A673 (cell line): ENCODE results near the gene PPP1R7.

Experiments
- CTCF ChIP-seq: fragments of 300-800, 200-600 bp; sonication (generic); conservative IDR thresholded peaks from 2 replicates; pipeline ENCODE4 v1.5.1; 2017; ENCODE audit warnings: low read depth, mild to moderate bottlenecking, antibody characterized with exemption, low read length, moderate library complexity, mixed read lengths
- EZH2 ChIP-seq: fragments of 200-600 bp; sonication (generic); IDR thresholded peaks from 2 replicates; pipeline ENCODE4 v1.6.1; 2017; ENCODE audit warnings: borderline replicate concordance, low read depth, mild to moderate bottlenecking, mixed read lengths, antibody characterized with exemption, low read length; ENCODE audit not compliant: poor library complexity, severe bottlenecking

- TF ChIP-seq CTCF (no peak), EZH2 (no peak)
Measured at GRCh38 chr2:241161646-241162281, 11.5 kb downstream of the PPP1R7 start.
